Fibroblast of skin of right biceps (primary cell): ENCODE results near the gene IBA57.

Experiments
- DNase-seq: peaks from one replicate; pipeline ENCODE4 v3.0.0-alpha.2; 2013

IBA57 gene

DNA sequence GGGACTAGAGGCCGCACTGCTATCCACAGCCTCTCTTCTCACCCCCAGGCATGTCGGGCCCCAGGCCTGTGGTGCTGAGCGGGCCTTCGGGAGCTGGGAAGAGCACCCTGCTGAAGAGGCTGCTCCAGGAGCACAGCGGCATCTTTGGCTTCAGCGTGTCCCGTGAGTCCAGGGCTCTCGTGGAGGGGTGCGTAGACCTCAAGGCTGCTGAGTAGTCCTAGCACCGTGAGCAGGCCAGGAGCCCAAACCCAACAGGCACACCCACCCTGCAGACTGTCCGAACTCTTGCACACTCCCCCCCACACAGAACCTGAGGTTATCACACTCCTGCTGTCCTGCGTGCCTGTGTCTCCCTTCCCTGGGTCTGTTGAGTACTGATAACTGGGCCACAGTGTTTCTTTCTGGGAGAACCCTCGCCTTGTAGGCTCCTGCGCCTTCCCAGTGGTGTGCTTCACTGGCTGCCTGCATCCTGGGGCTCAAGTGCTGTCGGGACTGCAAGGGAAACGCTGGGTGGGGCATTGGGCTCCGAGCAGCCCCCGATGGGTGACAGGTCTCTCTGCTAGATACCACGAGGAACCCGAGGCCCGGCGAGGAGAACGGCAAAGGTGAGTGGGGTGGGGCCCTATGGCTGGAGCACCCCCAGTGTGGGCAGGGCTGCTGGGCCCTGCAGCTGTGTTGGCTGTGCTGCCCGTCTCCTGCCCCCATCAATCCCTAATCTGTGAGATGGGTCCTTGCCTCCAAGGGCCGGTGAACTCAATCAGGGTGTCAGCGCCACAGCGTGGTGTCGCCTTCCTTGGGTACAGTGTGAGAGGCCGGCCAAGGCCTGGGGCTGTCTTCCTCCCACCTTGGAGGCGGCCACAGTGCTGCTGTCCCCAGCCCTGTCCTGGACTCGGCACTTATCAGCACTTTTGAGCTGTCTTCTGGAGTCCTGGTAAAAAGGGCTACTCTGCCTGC is 19.9 kb upstream of the IBA57 start:
- no peak for DNase-seq

DNA sequence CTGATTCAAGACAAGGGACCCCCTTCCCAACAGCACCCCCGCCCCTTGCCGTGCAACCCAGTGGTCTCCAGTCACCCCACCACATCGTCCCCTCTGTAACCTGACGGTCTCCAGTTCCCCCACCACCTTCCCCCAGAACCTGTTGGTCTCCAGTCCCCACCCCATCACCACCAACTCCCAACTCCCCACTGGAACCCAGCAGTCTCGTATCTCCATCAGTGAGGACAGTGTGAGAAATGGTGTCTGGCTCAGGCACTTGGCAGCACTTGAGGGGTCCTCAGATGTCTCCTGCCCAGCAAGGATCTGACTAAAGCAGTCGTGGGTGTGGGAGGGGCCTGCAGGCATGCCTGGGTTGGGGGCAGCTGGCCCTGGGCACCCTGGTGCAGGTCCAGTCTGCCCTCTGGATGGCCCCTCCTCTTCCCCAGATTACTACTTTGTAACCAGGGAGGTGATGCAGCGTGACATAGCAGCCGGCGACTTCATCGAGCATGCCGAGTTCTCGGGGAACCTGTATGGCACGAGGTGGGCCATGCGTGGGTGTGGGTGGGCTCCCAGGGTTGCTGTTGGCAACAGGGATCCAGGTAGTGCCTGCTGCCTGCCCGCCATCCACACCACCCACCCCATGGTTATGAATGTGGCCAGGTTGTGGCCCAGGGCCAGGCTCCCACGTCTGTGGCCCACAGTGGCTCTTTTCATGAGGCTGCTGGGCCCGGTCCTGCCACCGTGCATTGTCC is 19.0 kb upstream of the IBA57 start:
- no peak for DNase-seq

DNA sequence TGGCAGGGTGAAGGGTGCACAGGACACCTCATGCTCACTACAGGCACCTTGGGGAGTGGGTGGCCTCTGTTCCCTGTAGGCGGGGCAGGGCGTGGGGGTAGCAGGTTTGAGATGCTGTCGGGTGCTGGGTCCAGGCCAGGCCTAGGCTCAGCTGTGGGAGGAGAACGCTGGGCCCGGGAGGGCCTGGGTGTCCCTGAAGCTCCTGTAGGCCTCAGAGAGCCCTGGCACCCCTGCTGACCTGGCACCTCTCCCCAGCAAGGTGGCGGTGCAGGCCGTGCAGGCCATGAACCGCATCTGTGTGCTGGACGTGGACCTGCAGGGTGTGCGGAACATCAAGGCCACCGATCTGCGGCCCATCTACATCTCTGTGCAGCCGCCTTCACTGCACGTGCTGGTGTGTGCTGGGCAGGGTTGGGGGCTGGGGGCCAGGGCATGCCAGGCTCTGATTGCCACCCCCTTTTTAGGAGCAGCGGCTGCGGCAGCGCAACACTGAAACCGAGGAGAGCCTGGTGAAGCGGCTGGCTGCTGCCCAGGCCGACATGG is 18.4 kb upstream of the IBA57 start:
- DNase-seq, result no peak

DNA sequence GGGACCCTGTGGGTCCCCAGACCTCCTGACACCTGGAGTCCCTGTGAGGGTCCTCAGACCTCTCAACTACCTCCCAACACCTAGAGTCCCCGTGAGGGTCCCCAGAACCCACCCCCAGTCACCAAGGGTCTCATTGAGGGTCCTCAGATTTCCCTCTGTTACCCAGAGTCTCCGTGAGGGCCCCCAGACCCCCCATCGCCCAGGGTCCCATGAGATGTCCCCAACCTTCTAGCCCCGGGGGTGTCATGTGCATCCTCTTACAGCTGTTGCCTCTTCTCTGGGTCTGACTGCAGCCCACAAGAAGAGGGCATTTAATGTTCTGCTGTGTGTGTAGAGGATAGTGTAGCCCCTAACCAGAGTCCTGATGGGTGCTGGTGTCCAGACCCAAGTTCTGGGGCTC is 17.8 kb upstream of the IBA57 start:
- no peak for DNase-seq

- DNase-seq, result no peak
These were observed 17.3 kb upstream of the IBA57 start for GRCh38 chr1:228148196-228148861.

DNA sequence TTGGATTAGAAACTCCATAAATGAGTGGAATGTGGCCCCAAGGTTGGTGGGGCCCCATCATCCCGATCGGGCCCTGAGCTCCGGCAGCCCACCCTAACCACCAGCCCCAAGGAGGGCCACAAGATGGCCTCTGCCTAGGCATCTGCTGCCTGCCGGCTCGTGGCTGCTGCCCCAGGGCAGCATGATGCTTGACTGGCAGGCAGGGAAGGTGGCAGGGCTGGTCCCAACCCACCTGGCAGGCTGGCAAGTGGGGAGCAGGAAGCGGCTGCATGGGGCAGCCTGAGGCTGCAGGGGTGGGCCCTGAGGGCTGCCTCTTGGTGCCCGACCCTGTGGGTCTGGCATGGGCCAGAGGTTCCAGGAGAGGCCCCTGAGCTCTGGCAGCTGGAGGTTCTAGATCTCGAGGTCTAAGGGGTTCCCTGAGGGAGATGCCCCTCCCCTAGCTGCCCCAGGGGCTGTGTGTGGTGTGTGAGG is 16.6 kb upstream of the IBA57 start:
- DNase-seq, result no peak

GRCh38 chr1:228149406-228150119 is 16.0 kb upstream of the IBA57 start, which contains the start of gene GJC2:
Gene GJC2 (plus strand): TSS chr1:228149930. CDS start chr1:228157759, 7,829 bp downstream.
- DNase-seq, result no peak

DNA sequence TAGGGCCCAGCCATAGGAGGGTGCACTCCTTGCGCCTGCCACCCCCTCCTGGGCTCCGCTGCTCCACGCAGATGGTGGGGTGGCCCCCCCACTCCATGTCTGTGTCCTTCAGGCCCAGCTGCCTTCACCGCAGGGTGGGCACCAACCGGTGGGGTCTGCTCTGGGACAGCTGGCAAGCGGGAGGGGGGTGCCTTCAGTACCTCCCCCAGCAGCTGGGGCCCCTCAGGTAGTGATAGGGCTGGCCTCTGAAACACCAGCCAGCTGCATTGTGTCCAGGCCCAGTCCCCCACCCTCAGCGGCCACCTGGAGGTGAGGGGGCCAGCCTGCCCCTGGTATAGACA is 15.5 kb upstream of the IBA57 start:
- no peak for DNase-seq

- peak; percentile 71 for DNase-seq
These were observed 15.0 kb upstream of the IBA57 start for GRCh38 chr1:228150461-228151179.

DNA sequence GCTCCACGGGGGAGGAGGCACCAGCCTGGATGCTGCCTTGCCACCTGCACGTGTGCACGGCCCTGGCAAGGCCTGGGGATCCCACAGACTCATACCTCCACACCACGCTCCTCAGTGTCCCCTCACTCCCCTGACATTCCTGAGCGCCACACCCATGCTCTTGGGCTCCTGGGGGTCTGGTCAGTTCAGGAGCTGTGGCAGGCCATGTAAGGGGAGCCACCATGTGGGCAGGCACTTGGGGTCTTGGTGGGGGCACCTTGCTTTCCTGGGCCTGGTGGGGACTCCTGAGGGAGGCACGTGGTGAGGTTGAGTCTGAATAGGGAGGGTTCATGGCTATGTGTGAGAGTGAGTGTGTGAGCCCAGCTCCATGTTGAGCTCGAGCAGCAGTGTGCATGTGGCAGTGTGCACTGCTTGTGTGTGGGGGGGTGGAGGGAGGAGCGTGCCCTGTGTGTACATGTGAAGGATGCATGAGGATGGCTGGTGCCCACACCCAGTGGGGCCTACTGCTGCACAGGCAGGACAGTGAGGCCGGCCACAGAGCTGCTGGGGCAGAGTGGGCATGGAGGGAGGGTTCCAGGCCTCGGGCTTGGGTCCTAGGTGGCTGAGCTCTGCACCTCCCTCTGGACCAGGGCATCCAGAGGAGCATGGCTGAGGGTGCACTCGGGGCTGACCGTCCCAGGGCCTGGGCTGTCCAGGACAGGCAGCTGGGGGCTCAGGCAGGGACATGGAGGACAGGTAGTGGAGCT is 14.3 kb upstream of the IBA57 start:
- no peak for DNase-seq

DNA sequence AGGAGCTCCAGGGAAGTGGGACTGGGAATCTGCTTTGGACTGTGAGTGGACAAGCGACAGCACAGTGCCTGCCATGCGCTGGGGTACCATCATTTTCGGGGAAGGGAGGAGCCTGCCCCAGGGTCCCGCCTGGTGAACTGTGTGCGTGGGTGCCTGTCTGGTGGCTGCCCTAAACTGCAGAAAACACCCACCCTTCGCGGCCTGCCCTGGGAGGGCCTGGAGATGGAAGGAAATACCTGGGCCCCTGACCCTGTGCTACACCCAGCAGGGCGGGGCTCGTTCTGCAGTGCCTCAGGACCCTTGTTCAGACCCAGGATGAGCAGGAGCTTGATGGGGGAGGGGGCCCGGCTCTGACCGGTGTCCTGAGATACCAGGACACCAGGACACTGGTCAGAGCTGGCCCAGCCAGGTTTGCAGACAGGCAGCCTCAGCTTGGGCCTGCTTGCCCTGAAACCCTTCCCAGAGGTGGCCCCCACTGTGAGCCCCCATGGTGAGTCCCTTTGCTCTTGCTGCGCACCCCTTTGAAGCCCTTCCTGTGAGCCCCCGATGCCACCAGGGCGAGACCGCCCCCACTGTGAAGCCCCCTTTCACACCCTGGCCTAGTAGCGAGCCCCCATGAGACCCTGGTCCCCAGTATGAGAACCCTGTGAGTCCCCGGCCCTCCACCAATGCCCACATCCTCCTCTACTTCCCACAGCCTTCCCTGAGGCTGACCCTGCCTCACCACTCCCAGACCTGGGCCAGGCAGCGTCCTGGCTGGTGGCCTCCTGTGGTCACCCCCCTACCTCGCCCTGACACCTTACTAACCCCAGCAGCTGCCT is 13.3 kb upstream of the IBA57 start:
- no peak for DNase-seq

DNA sequence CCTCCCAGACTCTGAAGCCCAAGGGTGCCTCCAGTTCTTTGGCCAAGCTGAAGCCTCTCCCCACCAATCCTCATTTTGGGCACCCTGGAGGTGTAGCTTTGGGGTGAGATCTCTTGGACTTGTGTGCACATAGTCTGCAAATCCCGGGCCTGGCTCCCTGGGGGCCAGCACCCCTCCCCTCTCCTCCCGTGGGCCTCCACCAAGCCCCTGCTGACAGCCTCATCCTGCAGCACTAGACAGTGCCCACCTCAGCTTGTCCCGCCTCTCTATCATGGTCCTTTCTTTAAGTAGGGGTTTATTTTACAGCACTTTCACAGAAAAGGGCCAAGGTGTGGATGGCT is 12.7 kb upstream of the IBA57 start:
- no peak for DNase-seq

- DNase-seq, result no peak
These were observed 11.5 kb upstream of the IBA57 start for GRCh38 chr1:228154021-228154669.

- no peak for DNase-seq
These were observed 10.7 kb upstream of the IBA57 start for GRCh38 chr1:228154670-228155571.

DNA sequence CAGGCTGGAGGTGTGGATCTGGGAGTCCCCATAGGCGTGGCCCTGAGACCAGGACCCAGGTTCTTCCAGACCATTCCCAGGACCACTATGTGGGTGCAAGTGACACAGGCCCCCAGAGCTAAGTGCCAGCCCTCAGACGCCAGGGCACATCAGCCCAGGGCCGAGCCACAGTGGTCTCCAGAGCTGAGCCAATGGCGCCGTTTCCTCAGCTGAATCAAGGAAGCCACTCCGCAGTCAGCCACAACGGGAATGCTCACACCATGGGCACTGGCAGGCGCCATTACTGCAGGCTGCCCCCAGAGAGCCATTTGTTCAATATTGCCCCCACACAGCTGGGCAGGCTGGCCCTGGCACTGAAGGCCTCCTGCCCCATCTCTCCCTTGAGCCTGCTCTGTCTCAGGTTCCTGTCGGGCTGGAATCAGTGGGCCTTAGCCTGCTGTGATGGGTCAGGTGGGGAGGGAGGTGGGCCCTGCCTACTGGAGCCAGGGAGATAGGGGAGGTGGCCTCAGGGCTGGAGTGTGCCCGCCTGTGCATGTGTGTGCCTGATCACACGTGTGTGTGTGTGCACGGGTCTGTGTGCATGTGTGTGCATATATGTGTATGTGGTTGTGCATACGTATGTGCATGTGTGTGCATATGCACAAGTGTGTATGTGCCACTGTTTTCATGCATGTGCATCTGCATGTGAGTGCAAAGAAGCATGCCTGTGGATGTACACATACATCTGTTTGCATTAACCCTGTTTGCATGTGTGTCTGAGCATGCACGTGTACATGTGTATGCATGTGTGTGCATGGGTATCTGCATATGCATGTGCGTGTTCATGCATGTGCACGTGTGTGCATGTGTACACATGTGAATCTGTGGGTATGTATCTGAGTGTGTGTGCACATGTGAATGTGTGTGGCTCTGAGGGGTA is 9.7 kb upstream of the IBA57 start:
- no peak for DNase-seq

DNA sequence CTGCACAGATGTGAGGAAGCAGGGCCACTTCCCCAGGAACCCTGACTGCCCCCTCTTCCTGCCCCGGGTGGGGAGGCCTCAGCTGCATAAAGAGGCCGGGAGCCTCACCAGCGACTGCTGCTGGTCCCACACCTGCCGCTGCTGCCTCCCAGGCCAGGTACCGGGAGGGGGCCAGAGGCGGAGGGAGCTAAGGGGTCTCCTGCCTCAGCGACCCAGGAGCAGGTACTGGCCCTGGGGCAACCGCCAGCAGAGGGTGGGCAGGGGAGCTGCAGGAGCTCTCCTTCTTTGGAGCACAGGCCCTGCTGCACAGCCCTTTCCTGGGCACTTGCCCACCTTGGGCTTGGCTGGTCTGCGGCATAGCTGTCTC is 9.1 kb upstream of the IBA57 start:
- DNase-seq, result no peak

- DNase-seq, result no peak
These were observed 8.5 kb upstream of the IBA57 start for GRCh38 chr1:228156941-228157728.
